ENCODE data around the gene DCBLD1. TPM values are rescaled to one million over a fixed set of nuclear protein-coding genes. Genes with fewer than 3 reads are reported as not detected.

DCBLD1 gene
- total RNA-seq, 1 experiment from 2014 or later: 11.2 TPM

- TF ChIP-seq, protein P1, sequence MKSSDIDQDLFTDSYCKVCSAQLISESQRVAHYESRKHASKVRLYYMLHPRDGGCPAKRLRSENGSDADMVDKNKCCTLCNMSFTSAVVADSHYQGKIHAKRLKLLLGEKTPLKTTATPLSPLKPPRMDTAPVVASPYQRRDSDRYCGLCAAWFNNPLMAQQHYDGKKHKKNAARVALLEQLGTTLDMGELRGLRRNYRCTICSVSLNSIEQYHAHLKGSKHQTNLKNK (CRISPR knock-in tag; IDR thresholded peaks at IDR 0.05): no peak
- no peak for TF ChIP-seq ZNF263 (CRISPR knock-in tag; IDR thresholded peaks at IDR 0.05; ENCODE audit: low read depth)
- TF ChIP-seq, protein P2, sequence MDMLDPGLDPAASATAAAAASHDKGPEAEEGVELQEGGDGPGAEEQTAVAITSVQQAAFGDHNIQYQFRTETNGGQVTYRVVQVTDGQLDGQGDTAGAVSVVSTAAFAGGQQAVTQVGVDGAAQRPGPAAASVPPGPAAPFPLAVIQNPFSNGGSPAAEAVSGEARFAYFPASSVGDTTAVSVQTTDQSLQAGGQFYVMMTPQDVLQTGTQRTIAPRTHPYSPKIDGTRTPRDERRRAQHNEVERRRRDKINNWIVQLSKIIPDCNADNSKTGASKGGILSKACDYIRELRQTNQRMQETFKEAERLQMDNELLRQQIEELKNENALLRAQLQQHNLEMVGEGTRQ (CRISPR knock-in tag; IDR thresholded peaks at IDR 0.05): no peak
- TF ChIP-seq TCF7 (CRISPR knock-in tag; IDR thresholded peaks at IDR 0.05; ENCODE audit: low read depth): no peak
- TF ChIP-seq, protein P3, sequence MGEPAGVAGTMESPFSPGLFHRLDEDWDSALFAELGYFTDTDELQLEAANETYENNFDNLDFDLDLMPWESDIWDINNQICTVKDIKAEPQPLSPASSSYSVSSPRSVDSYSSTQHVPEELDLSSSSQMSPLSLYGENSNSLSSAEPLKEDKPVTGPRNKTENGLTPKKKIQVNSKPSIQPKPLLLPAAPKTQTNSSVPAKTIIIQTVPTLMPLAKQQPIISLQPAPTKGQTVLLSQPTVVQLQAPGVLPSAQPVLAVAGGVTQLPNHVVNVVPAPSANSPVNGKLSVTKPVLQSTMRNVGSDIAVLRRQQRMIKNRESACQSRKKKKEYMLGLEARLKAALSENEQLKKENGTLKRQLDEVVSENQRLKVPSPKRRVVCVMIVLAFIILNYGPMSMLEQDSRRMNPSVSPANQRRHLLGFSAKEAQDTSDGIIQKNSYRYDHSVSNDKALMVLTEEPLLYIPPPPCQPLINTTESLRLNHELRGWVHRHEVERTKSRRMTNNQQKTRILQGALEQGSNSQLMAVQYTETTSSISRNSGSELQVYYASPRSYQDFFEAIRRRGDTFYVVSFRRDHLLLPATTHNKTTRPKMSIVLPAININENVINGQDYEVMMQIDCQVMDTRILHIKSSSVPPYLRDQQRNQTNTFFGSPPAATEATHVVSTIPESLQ (CRISPR knock-in tag; IDR thresholded peaks at IDR 0.05): no peak
Observed at GRCh38 chr6:117451671-117452070, 30.8 kb upstream of the DCBLD1 start (continued).

GRCh38 chr6:117456250-117456649, 26.2 kb upstream of the DCBLD1 start:
- ATAC-seq: no peak
- POLR2A ChIA-PET: no interaction called here
- DNase-seq (ENCODE audit: low spot score): no peak
- H3K36me3 Mint-ChIP-seq: no peaks in the 10 kb centered on the region
- H3K27ac Mint-ChIP-seq: no peak overlapping the region
- peaks cover 7% of the 10 kb centered on the region for H3K4me1 Mint-ChIP-seq
- no peaks in the 10 kb centered on the region for H3K9me3 Mint-ChIP-seq
- H3K4me3 Mint-ChIP-seq: no peak overlapping the region
- H3K27me3 Mint-ChIP-seq (ENCODE audit: low read depth): no peaks in the 10 kb centered on the region
- CTCF ChIA-PET: no interaction called here
- TF ChIP-seq CREM (CRISPR knock-in tag; IDR thresholded peaks at IDR 0.05) (no peak), ZNF219 (CRISPR knock-in tag; IDR thresholded peaks at IDR 0.05; ENCODE audit: borderline replicate concordance) (no peak), TEAD1 (CRISPR knock-in tag; IDR thresholded peaks at IDR 0.05) (no peak), FOXP4 (CRISPR knock-in tag; IDR thresholded peaks at IDR 0.05) (no peak), HMGA2 (CRISPR knock-in tag; IDR thresholded peaks at IDR 0.05) (no peak), ERG (CRISPR knock-in tag; IDR thresholded peaks at IDR 0.05) (no peak), ELF4 (CRISPR knock-in tag; IDR thresholded peaks at IDR 0.05; ENCODE audit: low read depth) (no peak), CREB1 (CRISPR knock-in tag; IDR thresholded peaks at IDR 0.05) (no peak), TCF7 (CRISPR knock-in tag; IDR thresholded peaks at IDR 0.05; ENCODE audit: low read depth) (no peak), ZBTB43 (CRISPR knock-in tag; IDR thresholded peaks at IDR 0.05) (no peak), ESRRA (CRISPR knock-in tag; IDR thresholded peaks at IDR 0.05; ENCODE audit: borderline replicate concordance) (no peak), RELA (CRISPR knock-in tag; IDR thresholded peaks at IDR 0.05; ENCODE audit: borderline replicate concordance) (no peak), E2F5 (CRISPR knock-in tag; IDR thresholded peaks at IDR 0.05) (no peak), AFF4 (CRISPR knock-in tag; IDR thresholded peaks at IDR 0.05; ENCODE audit: borderline replicate concordance) (no peak)
- TF ChIP-seq, protein P4, sequence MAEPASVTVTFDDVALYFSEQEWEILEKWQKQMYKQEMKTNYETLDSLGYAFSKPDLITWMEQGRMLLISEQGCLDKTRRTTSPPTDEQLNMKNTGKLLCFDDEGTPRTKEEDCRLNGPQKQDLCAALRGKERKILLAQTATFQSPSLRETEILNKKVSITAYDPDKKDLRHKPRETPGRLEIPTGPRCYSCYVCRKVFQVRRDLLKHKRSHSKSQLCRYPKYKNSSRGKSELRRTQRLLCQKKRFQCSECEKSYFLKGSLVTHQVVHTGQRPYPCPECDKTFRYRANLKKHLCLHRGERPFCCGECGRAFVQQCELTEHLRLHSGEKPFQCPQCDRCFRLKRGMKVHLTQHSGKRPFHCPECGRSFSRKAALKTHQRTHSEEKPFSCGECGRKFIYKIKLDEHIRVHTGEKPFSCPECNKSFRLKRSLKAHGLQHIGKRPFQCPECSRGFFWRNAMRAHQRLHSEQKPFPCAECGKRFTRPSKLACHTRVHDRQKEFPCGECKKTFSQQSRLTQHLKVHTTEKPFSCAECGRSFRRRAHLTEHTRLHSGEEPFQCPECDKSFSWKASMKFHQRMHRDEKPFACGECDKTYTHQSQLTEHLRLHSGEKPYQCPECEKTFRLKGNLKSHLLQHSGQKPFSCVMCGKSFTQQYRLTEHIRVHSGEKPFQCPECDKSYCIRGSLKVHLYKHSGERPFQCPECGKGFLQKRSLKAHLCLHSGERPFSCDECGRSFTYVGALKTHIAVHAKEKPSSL (CRISPR knock-in tag; conservative IDR thresholded peaks at IDR 0.05): no peak
